HL-60 (cell line): Measurements from ENCODE around the gene PGGT1B.

Source experiments
- DNase-seq, 2 experiments: peaks; one replicate each; pipeline ENCODE4 v3.0.0-alpha.2; 2010 to 2020; ENCODE audit warnings: low read depth in 1 of 2, low spot score in 1 of 2
- H3K27ac ChIP-seq: fragments of 250-450 bp; sonication (Bioruptor Pico); replicated peaks from 2 replicates; pipeline ENCODE4 v1.5.1; 2020; ENCODE audit warnings: mild to moderate bottlenecking, moderate library complexity
- H3K27me3 ChIP-seq: fragments of 250-450 bp; sonication (Bioruptor Pico); 2 replicates; pipeline ENCODE4 v1.5.1; 2021; ENCODE audit warnings: mild to moderate bottlenecking, moderate library complexity; ENCODE audit not compliant: insufficient read depth, poor library complexity, severe bottlenecking
- H3K4me3 ChIP-seq: replicated peaks from 2 replicates; pipeline ENCODE4 v1.5.1; 2011; ENCODE audit warnings: mild to moderate bottlenecking, control low read depth, low read length; ENCODE audit not compliant: insufficient read depth
- CTCF ChIP-seq: IDR thresholded peaks from one replicate; pipeline ENCODE4 v1.5.1; 2011; ENCODE audit warnings: low read length, control low read depth, inconsistent platforms; ENCODE audit not compliant: insufficient read depth
- GABPA ChIP-seq: IDR thresholded peaks from 2 replicates; pipeline ENCODE4 v1.6.1; 2012; ENCODE audit warnings: low read depth
- POLR2AphosphoS5 ChIP-seq: IDR thresholded peaks from 2 replicates; pipeline ENCODE4 v1.6.1; 2012; ENCODE audit warnings: low read depth
- REST ChIP-seq: IDR thresholded peaks from 2 replicates; pipeline ENCODE4 v1.6.1; 2012; ENCODE audit warnings: low read depth; ENCODE audit not compliant: insufficient replicate concordance
- SPI1 ChIP-seq: IDR thresholded peaks from 2 replicates; pipeline ENCODE4 v1.6.1; 2012; ENCODE audit warnings: low read depth, mild to moderate bottlenecking, borderline replicate concordance

PGGT1B gene

GRCh38 chr5:115243412-115243811, 19.3 kb downstream of the PGGT1B start:
- DNase-seq, result no peak
- no peaks in the 10 kb centered on the region for H3K27me3 ChIP-seq
- H3K27ac ChIP-seq, result no peak overlapping the region
- H3K4me3 ChIP-seq, result no peak overlapping the region
- no peak for TF ChIP-seq REST
- no peak for TF ChIP-seq GABPA
- TF ChIP-seq CTCF, result no peak

- Histone ChIP-seq H3K27ac (no peak overlapping the region), H3K4me3 (no peak overlapping the region), H3K27me3 (no peaks in the 10 kb centered on the region)
- no peak for DNase-seq
- TF ChIP-seq CTCF, result no peak
- TF ChIP-seq POLR2AphosphoS5, result no peak
- TF ChIP-seq GABPA, result no peak
- TF ChIP-seq REST, result no peak
- no peak for TF ChIP-seq SPI1
Observed at GRCh38 chr5:115241881-115242642, 20.6 kb downstream of the PGGT1B start.

GRCh38 chr5:115237066-115237465, 25.6 kb downstream of the PGGT1B start:
- Histone ChIP-seq H3K4me3 (no peak overlapping the region), H3K27ac (no peak overlapping the region), H3K27me3 (no peaks in the 10 kb centered on the region)
- TF ChIP-seq GABPA (no peak), POLR2AphosphoS5 (no peak), CTCF (no peak), REST (no peak), SPI1 (no peak)
- DNase-seq, result no peak
